ENCODE results near the gene INTS14.
"Not testable (repeated sequence)": the region's sequence is repeated elsewhere in the genome, so short reads cannot be mapped to it uniquely, and the experiment has no call there.

The INTS14 gene

DNA sequence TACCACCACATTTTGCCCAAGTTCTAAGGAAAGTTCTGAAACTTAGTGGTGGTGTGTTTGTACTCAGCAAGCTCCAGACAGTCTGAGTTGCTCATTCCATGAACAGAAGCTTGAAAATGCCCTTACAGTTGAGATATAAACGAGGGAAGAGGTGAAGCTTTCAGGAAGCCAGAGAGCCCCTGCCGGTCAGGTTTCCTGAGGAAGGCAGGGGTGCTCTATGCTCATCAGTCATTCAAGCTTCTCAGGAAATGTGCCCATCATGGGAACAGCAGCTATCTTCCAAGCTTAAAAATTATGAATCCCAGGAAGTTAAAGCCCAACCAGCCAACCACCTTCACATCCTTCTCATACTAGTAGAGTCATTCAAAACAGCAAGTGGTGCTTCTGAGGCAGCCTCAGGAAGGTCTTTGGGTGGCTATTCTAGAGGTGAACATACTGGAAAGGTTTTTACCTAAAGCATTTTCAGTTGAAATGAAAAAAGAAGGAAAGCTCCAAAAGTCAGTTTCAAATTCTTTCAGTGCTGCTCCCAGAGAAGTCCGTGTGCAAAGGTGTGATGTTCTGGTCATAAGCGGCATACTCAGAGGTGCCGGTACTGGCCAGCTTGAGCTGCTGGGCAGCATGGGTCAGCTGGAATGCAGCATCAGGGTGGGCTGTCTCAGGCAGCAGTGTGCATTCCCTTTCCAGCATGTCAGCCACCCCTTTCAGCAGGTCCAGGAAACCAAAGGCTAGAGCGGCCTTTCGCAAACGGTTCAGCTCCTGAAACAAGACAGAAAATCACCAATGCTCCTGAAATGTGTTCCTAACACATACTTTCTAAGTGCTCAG, 31.8 kb downstream of the INTS14 start:
- DNase-seq (ENCODE audit: low spot score) = no peak

DNA sequence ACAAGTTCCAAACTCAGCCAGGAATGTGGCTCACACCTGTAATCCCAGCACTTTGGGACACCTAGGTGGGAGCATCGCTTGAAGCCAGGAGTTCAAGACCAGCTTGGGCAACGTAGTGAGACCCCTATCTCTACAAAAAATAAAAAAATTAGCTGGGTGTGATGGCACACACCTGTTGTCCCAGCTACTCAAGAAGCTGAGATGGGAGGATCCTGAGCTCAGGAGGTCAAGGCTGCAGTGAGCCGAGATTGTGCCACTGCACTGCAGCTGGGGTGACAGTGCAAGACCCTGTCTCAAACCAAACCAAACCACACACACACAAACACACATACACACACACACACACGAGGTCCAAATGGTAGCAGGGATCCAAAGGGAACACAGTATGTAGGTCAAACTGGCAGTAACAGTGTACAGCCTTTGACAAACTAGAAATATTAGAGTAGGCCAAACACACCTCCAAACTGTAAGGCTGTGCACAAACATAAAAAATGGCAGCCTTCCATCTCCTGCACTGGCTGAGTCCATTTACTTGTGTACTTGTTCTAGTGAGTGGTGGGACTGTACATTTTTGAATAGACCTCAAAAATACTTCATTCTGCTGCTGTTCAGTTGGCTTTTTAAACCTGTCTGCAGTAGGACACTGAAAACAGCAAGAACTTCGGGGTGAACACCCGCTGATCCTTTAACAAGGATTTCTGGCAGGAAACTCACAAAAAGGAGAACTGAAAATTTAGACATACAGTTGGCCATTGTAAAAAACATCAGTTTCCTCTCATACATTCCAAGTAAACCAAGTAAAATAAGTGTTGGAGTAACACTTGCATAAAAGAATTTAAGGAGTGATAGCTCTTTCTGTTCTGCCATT, 33.6 kb downstream of the INTS14 start:
- DNase-seq (ENCODE audit: low spot score) = no peak

DNA sequence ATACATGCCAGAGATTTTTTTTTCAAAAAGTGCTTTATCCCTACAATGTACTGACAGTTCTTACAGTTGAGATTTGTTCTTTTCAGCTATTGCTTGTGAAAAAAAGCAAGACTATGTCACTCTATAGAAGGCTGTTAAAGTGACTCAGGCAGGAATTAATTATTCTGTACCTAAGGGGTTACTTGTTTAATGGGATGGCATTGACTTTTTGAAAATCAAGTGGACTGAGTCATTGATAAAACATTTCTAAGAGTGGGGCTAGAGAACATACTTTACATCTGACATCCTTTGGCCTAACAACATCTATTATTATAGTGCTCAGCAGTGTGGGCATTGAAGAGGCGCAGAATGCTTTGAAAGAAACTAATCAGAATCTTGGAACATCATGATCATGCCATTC, 34.3 kb downstream of the INTS14 start:
- peak; percentile 20 for DNase-seq (ENCODE audit: low spot score)

DNA sequence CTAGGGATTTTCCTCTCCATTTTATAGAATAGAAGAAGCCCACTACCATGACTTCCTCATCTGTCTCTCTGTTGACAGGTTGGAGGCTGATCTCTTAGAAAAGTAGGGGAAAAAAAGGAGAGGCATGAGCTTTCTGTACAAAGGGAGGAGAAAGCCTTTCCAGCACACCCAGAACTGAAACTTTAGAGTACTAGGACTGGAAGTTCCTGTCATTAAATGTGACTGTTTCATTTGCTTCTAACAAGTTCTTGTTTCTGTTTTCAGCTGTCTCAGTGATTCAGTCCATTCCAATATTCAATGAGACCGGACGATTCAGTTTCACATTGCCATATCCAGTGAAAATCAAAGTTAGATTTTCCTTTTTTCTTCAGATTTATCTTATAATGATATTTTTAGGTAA, 39.0 kb downstream of the INTS14 start:
- no peak for DNase-seq (ENCODE audit: low spot score)

DNA sequence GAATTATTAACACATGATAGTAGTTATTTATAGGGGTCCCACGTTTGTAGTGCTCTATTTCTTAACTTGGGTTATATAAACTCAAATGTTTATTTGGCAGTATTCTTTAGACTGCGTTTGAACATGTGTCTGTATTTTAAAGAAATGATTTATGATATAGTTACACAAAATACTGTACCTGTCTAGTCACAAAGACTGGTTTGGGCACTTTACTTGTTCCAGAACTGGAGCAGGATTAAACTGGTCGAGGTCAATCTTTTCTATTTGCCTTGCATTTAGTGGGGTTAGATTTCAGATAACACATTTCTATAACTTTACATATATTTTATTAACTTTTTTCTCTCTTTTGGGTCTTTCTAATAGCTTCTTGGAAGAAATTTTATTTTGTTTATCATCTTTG, 41.2 kb downstream of the INTS14 start:
- DNase-seq (ENCODE audit: low spot score) = no peak

DNA sequence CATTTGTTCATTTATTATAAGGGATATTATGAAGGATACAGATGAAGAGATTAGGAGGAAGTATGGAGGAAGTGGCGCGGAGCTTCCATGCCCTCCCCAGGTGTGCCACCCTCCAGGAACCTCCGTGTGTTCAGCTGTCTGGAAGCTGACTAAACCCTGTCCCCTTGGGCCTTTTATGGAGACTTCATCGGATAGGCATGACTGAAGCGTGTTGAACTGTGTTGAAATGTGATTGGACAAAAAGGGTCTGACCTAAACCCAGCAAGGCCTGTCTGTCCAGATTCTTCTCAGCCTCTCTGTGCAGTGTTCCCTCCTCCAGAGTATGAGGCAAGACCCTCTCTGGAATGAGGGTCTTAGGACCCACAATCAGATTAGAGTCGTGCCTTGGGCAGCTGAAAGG, 49.0 kb downstream of the INTS14 start:
- DNase-seq (ENCODE audit: low spot score) = no peak

DNA sequence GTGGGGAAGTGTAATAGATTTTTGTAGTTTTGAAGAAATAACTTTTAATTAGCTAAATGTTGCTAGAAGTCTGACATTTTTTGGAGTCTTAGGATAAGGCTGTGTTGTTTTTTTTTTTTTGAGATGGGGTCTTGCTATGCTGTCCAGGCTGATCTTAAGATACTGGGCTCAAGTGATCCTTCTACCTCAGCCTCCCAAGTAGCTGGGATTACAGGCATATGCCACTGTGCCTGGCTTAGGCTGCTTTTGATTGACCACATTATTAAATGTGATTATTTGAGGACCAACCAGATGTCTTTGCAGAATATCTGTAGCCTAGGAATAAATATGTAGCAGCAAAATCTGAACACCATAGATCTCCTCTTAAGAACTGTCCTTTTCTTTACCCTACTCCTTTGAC, 51.0 kb downstream of the INTS14 start:
- DNase-seq (ENCODE audit: low spot score) = no peak

DNA sequence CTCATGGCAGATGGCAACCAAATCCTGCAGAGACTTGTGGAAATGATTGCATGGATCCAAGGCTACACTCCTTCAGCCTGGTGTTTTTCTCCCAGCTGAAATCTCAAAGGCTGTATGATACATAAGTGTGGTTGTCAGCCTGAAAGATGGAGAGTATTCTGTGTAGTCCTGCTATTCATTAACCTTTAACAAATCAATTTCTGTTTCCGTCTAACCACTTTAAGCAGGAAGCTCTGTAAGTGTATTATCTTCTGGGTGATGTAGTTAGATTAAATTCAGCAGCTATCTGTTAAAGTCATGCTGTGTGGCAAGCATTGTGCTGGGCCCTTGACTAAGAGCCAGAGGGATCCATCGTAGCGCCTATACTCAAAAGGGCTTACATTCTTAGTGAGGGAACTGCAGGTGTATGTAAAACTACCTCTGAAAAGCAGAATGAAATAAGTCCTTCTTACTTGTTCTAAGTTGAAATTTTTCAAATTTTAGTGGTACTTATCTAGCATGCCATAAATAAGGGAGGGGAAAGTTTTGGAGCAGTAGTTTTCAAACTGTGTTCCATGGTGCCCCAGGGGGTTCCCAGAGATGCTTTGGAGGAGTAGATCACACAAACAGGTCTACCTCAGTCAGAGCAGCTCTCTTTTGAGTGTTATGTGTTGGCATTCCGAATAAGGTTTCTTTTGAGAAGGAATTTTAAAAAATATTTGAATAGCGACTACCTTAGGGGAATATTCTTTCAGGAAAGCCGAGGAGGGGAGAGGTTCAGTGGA, 51.8 kb downstream of the INTS14 start:
- DNase-seq (ENCODE audit: low spot score) = no peak

DNA sequence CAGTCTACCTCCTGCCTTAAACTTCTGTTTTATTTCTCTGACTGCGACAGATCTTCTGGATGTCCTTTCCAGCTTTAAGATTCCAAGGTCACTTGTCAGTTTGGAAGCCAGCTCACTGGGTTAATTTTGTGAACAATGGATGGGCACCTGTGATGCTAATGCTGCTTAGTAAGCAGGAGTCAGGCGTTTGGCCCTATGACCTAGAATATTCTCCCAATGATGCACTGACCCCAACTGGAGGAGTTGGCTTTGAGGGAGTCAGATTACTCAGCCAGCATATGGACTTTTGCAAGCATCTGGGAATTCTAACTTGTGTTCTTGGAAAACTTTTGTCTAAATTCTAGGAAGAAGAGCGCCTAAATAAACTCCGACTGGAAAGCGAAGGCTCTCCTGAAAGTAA, 52.6 kb downstream of the INTS14 start:
- DNase-seq (ENCODE audit: low spot score) = peak; percentile 34

DNA sequence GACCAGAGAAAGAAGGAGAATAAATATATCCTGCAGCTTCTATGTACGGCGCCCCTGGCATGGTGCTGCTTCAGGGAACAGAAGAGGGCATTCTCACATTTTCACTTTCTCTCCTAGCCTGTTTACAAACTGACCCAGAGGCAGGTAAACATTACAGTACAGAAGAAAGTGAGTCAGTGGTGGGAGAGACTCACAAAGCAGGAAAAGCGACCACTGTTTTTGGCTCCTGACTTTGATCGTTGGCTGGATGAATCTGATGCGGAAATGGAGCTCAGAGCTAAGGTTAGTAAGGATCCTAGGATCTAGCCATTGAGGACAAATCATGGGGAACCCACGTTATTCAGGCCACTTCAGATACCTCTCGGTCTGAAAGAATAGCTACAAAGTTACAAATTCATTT, 54.3 kb downstream of the INTS14 start:
- no peak for DNase-seq (ENCODE audit: low spot score)

DNA sequence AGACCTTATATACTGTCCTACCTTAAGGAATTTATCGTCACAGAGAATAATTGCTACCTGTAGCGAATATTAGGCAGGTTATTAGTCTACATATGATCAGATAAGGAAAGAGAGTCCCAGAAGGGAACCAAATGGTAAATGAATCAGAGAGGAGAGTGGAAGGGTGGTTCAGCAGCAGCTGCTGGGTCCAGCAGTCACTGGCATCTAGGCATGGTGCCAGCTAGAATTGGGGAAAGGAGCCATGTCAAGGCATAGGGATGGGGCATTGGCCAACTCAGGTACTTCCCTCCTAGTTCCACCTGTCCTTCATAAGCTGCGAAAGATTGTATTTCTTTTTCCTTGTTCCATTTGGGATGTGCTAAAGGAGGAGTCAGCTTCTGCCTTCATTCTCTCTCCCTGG, 57.2 kb downstream of the INTS14 start:
- no peak for DNase-seq (ENCODE audit: low spot score)

DNA sequence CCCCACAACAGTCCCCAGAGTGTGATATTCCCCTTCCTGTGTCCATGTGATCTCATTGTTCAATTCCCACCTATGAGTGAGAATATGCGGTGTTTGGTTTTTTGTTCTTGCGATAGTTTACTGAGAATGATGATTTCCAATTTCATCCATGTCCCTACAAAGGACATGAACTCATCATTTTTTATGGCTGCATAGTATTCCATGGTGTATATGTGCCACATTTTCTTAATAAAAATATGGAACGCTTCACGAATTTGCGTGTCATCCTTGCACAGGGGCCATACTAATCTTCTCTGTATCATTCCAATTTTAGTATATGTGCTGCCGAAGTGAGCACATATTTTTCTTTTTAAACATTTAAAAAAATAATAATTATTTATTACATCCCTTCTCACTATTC, 58.1 kb downstream of the INTS14 start:
- not testable (repeated sequence) for DNase-seq (ENCODE audit: low spot score)

DNA sequence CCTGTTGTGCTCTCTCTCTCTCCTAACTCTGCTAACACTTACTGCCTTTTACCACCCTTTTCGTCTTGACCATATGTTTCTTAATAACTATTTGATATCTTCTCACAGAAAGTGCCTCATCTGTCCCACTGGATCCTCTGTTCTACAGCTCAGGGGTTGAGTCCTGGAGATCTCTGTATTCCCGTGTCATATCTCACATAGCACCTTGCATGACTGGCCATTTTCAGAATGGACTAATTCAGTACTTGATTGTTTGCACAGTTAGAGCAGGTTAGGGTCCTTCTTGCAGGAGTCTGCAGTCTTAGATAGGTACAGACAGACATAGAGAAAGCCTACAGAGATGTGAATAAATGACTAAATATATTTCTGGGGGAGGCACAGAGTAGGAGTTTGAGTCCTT, 59.7 kb downstream of the INTS14 start:
- no peak for DNase-seq (ENCODE audit: low spot score)

DNA sequence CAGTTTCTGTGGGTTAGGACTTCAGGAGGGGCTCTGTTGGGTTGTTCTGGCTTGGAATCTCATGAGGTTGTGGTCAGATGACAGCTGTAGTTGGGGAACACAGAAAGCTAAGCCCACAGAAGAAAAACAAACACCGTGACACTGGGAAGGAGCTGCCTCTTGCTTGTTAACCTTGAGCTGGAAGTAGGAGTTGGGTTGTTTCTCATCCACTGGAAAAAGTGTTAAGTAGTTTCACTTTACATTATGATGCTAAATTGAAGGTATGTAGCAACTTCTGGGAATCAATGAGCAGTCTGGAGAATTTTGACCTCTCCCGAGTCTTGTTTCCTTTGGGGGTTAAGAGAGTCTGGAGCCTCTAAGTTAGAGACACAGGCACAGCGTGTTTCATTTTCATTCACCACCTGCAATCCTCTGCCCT, 60.2 kb downstream of the INTS14 start:
- DNase-seq (ENCODE audit: low spot score) = no peak

DNA sequence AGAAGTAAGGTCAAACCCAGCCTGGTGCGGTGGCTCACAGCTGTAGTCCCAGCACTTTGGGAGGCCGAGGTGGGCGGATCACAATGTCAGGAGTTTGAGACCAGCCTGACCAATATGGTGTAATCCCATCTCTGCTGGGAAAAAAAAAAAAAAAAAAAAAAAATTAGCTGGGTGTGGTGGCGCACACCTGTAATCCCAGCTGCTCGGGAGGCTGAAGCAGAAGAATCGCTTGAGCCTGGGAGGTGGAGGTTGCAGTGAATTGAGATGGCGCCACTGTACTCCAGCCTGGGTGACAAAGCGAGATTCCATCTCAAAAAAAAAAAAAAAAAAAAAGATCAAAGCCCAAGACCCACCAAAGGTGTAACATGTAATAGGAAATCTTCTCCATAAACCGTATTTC, 61.6 kb downstream of the INTS14 start:
- not testable (repeated sequence) for DNase-seq (ENCODE audit: low spot score)

DNA sequence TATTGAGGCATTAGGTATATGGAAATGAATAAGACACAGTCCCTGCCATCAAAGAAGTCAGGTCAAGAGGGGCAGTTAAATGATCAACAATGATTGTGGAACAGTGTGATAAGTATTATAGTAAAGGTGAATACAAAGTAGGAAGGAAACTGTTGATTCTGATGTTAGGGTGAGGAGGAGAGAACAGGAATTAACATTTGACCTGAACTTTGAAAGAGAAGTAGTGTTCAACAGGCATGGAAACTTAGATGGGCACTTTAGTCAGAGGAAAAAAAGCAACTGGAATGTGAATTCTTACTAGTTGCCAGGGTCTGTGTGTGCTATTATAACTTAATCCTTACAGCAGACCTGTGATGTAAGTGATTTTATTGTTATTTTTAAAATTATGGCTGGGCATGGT, 63.1 kb downstream of the INTS14 start:
- DNase-seq (ENCODE audit: low spot score) = no peak

DNA sequence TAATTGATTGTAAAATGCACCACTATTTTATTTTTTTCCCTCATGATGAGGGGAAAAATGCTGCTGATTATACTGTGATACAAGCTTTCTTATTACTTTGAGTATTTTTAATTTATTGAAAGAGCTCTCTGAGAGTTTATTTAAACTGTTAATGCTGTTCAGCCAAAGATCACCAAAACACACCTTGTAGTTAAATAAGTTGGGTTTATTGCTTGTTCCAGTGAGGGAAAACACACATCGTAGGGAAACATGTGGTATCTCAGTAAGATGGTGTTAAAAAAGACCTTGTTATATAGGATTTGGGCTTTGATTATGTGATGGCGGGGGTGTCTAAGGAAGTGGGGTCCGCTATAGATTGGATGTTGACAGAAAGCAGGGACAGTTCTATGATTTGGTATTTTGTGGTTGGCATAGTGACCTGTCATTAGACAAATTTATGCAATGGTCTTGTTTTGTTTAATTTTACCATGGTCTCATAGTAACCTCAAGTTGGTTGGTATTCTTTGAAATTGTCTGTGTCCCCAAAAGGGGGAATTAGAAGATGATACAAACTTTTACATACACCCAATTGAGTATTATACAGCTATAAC, 69.6 kb downstream of the INTS14 start:
- no peak for DNase-seq (ENCODE audit: low spot score)

DNA sequence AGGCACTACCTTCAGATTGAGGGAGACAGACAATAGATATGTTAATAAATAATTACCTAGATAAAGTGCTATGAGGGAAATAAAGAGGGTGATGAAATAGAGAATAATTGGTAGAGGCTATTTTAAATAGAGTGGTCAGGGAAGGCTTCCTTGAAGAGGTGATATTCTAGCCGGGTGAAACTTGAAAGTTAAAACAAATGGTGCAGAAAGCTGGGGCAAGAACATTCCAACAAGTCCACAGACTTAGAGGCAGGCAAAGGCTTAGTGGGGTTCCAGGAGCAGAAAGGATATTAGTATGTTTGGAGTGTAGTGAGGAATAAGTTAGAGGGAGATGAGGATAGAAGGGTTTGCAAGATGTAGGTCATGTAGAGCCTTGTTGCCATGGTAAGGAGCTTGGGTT, 70.6 kb downstream of the INTS14 start:
- DNase-seq (ENCODE audit: low spot score) = no peak

DNA sequence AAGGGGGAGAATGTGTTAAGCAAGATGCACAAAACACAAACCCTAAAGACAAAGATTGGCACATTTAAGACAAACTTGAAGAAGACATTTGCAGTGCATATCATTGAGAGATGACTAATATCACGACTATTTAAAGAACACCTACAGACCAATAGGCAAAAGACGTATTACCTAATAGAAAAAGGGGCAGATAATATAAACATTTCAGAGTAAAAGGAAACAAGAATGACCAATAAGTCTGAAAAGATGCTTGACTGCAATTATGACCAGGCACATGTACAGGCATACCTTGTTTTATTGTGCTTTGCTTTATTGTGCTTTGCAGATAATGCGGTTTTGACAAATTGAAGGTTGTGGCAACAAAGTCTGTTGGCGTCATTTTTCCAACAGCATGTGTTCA, 75.7 kb downstream of the INTS14 start:
- no peak for DNase-seq (ENCODE audit: low spot score)

DNA sequence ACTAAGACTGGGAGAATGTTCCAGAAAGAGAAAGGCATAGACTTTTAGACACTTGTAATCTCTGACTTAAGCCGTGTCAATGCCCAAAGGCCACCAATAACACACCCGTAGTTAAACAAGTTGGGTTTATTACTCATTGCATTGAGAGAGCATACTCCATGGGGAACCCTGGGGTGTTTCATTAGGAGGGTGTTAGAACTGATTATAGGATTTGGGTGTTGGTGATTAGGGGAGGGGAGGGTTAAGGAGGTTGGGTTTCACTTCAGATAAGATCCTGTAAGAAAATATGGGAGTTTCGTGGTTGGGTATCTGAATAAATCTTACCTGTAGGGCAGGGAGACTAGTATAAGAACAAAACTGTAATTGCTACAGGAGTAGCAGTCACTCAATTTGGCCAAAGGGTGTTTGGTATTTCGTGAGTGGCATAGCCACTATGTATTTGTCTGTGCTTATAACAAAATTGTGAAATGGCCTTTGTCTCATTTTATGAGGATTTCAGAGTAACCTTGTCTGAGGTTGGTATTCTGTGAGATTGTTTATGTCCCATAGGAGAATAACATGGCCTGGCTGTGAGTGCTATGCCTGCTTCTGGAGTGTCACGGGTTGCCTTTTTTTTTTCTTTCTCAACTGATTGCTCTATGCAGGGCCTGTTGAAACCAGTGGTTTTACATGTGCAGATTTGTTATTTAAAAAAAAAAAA, 77.7 kb downstream of the INTS14 start:
- no peak for DNase-seq (ENCODE audit: low spot score)

DNA sequence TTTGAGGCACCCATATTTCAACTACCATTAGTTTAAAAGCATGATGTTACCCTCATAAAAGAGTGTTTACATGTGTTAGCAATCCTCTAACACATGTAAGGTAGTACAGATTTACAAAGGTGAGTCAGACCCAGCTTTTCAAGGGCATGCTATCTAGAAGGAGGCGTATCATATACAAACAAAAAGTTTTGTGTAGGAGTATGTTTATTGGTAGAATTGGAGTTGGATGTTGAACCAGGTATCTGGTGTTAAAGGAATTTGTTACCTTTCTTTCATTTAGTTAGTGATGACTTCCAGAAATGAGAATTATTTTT, 78.2 kb downstream of the INTS14 start:
- no peak for DNase-seq (ENCODE audit: low spot score)

All from AG08396 (cell line).